ENCODE measurements around the gene SYNJ2BP.

Gene SYNJ2BP

GRCh38 chr14:70401643-70402042 is 15.2 kb downstream of the SYNJ2BP start:
- no peak for TF ChIP-seq ZNF274 (IDR thresholded peaks at IDR 0.05; ENCODE audit: low read depth, low read length)
- H3K4me3 ChIP-seq (ENCODE audit: low read length), result no peak overlapping the region

- no peak for TF ChIP-seq ZNF274 (IDR thresholded peaks at IDR 0.05; ENCODE audit: low read depth, low read length)
- H3K4me3 ChIP-seq (ENCODE audit: low read length), result no peak overlapping the region
Measured at GRCh38 chr14:70398706-70399431, 18.0 kb downstream of the SYNJ2BP start.

- H3K4me3 ChIP-seq (ENCODE audit: low read length), result no peak overlapping the region
- TF ChIP-seq ZNF274 (IDR thresholded peaks at IDR 0.05; ENCODE audit: low read depth, low read length), result no peak
Measured at GRCh38 chr14:70398280-70398679, 18.6 kb downstream of the SYNJ2BP start.

- no peak for TF ChIP-seq ZNF274 (IDR thresholded peaks at IDR 0.05; ENCODE audit: low read depth, low read length)
- no peak overlapping the region for H3K4me3 ChIP-seq (ENCODE audit: low read length)
Measured at GRCh38 chr14:70397746-70398145, 19.1 kb downstream of the SYNJ2BP start.

GRCh38 chr14:70394674-70395306 is 22.1 kb downstream of the SYNJ2BP start:
- no peak overlapping the region for H3K4me3 ChIP-seq (ENCODE audit: low read length)
- no peak for TF ChIP-seq ZNF274 (IDR thresholded peaks at IDR 0.05; ENCODE audit: low read depth, low read length)

GRCh38 chr14:70392676-70393075 is 24.2 kb downstream of the SYNJ2BP start:
- TF ChIP-seq ZNF274 (IDR thresholded peaks at IDR 0.05; ENCODE audit: low read depth, low read length), result no peak

GRCh38 chr14:70391493-70392391 is 25.1 kb downstream of the SYNJ2BP start:
- TF ChIP-seq ZNF274 (IDR thresholded peaks at IDR 0.05; ENCODE audit: low read depth, low read length), result no peak
- no peak overlapping the region for H3K4me3 ChIP-seq (ENCODE audit: low read length)

More at GRCh38 chr14:70392676-70393075, 24.2 kb downstream of the SYNJ2BP start:
- no peak overlapping the region for H3K4me3 ChIP-seq (ENCODE audit: low read length)

GRCh38 chr14:70382536-70382935 is 34.4 kb downstream of the SYNJ2BP start:
- H3K4me3 ChIP-seq (ENCODE audit: low read length), result no peak overlapping the region
- TF ChIP-seq ZNF274 (IDR thresholded peaks at IDR 0.05; ENCODE audit: low read depth, low read length), result no peak

- TF ChIP-seq ZNF274 (IDR thresholded peaks at IDR 0.05; ENCODE audit: low read depth, low read length), result no peak
- no peak overlapping the region for H3K4me3 ChIP-seq (ENCODE audit: low read length)
Measured at GRCh38 chr14:70380824-70381223, 36.1 kb downstream of the SYNJ2BP start.

- TF ChIP-seq ZNF274 (IDR thresholded peaks at IDR 0.05; ENCODE audit: low read depth, low read length), result no peak
- no peak overlapping the region for H3K4me3 ChIP-seq (ENCODE audit: low read length)
Measured at GRCh38 chr14:70378696-70379095, 38.2 kb downstream of the SYNJ2BP start.
